GM18868 (cell line): ENCODE measurements around the gene RNF175.

Experiments used
- ATAC-seq: cut with Tn5 transposase; IDR thresholded peaks from one replicate; pipeline ENCODE4 v1.9.1; 2021; ENCODE audit warnings: mild to moderate bottlenecking, moderate library complexity; ENCODE audit not compliant: unreplicated experiment

Gene RNF175

GRCh38 chr4:153750197-153750817, 9.5 kb downstream of the RNF175 start:
- peak; percentile 94 for ATAC-seq

- ATAC-seq = no peak
These were observed 11.4 kb downstream of the RNF175 start for GRCh38 chr4:153748378-153748777.

GRCh38 chr4:153747406-153747955, 12.3 kb downstream of the RNF175 start:
- ATAC-seq = no peak

- ATAC-seq = no peak
These were observed 14.2 kb downstream of the RNF175 start for GRCh38 chr4:153745651-153746050.

GRCh38 chr4:153741541-153741940, 18.3 kb downstream of the RNF175 start:
- ATAC-seq = no peak

- ATAC-seq = no peak
These were observed 23.8 kb downstream of the RNF175 start for GRCh38 chr4:153735906-153736461.

- ATAC-seq = peak; percentile 70
These were observed 25.9 kb downstream of the RNF175 start for GRCh38 chr4:153733751-153734448.

- no peak for ATAC-seq
These were observed 28.6 kb downstream of the RNF175 start for GRCh38 chr4:153731239-153731638.

GRCh38 chr4:153729895-153730294, 29.9 kb downstream of the RNF175 start:
- peak; percentile 48 for ATAC-seq

- peak; percentile 43 for ATAC-seq
These were observed 31.2 kb downstream of the RNF175 start for GRCh38 chr4:153728660-153729059.

- no peak for ATAC-seq
These were observed 31.7 kb downstream of the RNF175 start for GRCh38 chr4:153728151-153728550.

GRCh38 chr4:153725831-153726154, 34.0 kb downstream of the RNF175 start:
- ATAC-seq = no peak

- ATAC-seq = no peak
These were observed 34.5 kb downstream of the RNF175 start for GRCh38 chr4:153725136-153725830.

GRCh38 chr4:153724606-153725005, 35.2 kb downstream of the RNF175 start:
- ATAC-seq = no peak

- ATAC-seq = no peak
These were observed 37.8 kb downstream of the RNF175 start for GRCh38 chr4:153722036-153722435.

GRCh38 chr4:153713866-153714646, 45.8 kb downstream of the RNF175 start:
- peak; percentile 69 for ATAC-seq

GRCh38 chr4:153710681-153711080, 49.1 kb downstream of the RNF175 start:
- no peak for ATAC-seq

GRCh38 chr4:153706519-153706918, 53.3 kb downstream of the RNF175 start:
- ATAC-seq = peak; percentile 38

GRCh38 chr4:153705743-153706468, 53.9 kb downstream of the RNF175 start:
- ATAC-seq = peak; percentile 84

GRCh38 chr4:153704522-153704921, 55.3 kb downstream of the RNF175 start:
- no peak for ATAC-seq
